Memory B cell (primary cell): ENCODE measurements around the gene NXPH2.
A peak's percentile ranks its signal among the peaks of the same experiment; 100 is the strongest.

Experiments
- ATAC-seq: fragments of 150-1000 bp; cut with Tn5 transposase; 2 replicates; pipeline ENCODE4 v1.10.0; 2021; ENCODE audit warnings: low read depth, mild to moderate bottlenecking, moderate library complexity
- DNase-seq, 2 donors: peaks; one replicate each; pipeline ENCODE4 v3.0.0; 2022; ENCODE audit warnings: low spot score in 2 of 2
- H3K27ac Mint-ChIP-seq: one replicate; pipeline ENCODE4 v1.8.0; 2022; ENCODE audit warnings: mild to moderate bottlenecking, moderate library complexity, mixed read lengths
- H3K27me3 Mint-ChIP-seq: one replicate; pipeline ENCODE4 v1.8.0; 2022; ENCODE audit warnings: mixed read lengths
- H3K36me3 Mint-ChIP-seq: one replicate; pipeline ENCODE4 v1.8.0; 2022; ENCODE audit warnings: mild to moderate bottlenecking, mixed read lengths
- H3K4me1 Mint-ChIP-seq: one replicate; pipeline ENCODE4 v1.8.0; 2022; ENCODE audit warnings: mixed read lengths
- H3K4me3 Mint-ChIP-seq: one replicate; pipeline ENCODE4 v1.8.0; 2022; ENCODE audit warnings: mild to moderate bottlenecking, moderate library complexity, mixed read lengths
- H3K9me3 Mint-ChIP-seq: one replicate; pipeline ENCODE4 v1.8.0; 2022; ENCODE audit warnings: mixed read lengths

The NXPH2 gene

DNA sequence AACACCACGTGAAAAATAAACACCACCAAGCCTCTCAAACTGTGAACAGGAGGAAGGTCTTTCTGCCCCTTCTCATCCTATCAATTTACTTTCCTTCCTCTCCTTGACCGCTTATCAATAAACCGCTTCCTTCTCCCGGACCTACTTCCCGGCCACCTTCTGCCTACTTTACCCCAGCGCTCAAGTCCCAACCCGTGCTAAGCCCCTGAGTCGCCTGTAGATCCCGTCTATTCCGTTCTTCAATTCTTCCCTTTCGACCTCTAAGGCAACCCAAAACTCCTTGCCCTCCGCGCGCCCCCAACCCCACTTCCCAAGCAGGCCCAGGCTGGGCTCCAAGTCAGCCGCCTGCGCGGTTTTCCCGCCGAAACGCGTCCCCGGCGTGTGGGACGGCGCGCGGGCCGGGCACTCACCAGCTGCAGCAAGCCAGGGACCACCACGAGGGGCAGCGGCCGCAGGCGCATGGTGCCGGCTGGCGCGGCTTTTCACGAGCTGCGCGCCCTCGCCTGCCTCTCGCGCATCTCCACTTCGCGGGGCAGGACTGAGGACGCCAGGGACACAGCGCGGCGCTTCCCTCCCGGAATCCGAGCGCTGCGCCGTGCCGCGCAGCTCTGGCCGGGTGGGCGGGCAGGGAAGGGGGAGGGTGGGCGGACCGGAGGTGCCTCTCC is at the start of gene NXPH2:
TSS of gene NXPH2 (minus strand) at position 610 of the 665 bp plus-strand sequence. CDS start at position 461, 149 bp downstream.
- no peak within 1 kb of the TSS for H3K27ac Mint-ChIP-seq
- no peaks in the 10 kb centered on the region for H3K36me3 Mint-ChIP-seq
- no peak for ATAC-seq
- peaks cover 5% of the 10 kb centered on the region for H3K4me1 Mint-ChIP-seq
- no peaks in the 10 kb centered on the region for H3K9me3 Mint-ChIP-seq
- peaks cover 13% of the 10 kb centered on the region for H3K27me3 Mint-ChIP-seq
- DNase-seq = no peak
- H3K4me3 Mint-ChIP-seq = no peak within 1 kb of the TSS

DNA sequence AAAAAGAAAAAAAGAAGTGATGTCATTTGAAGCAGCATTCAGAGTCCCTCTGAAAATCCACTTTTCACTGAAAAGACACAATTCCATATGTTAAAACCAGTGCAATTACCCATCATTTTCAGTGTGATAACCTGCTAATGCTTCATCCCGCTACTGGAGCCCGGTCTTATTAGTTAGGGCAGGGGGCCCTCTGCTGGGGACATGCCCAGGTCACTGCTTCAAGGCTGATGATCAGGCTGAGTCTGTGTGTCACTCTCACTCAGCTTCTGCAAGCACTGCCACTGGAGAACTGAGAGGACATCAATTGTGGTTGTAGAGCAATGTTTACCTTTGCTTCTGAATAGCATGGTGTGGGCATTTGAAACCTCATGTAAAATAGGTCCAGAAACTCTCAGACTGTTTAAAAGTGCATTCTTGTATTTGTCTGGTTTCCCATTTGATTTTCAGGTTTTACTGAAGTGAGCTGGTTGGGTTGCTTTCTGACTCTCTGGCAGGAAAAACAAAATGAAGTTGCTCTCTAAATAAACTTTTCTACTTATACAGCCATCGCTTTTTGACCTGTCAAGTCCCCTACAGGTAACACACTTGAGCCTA is 49.2 kb upstream of the NXPH2 start:
- H3K36me3 Mint-ChIP-seq = no peaks in the 10 kb centered on the region
- DNase-seq (peak; percentile 9 to 15), ATAC-seq (no peak)
- no peak overlapping the region for H3K27ac Mint-ChIP-seq
- peaks cover 3% of the 10 kb centered on the region for H3K27me3 Mint-ChIP-seq
- no peaks in the 10 kb centered on the region for H3K4me1 Mint-ChIP-seq
- H3K9me3 Mint-ChIP-seq = no peaks in the 10 kb centered on the region
- no peak overlapping the region for H3K4me3 Mint-ChIP-seq

DNA sequence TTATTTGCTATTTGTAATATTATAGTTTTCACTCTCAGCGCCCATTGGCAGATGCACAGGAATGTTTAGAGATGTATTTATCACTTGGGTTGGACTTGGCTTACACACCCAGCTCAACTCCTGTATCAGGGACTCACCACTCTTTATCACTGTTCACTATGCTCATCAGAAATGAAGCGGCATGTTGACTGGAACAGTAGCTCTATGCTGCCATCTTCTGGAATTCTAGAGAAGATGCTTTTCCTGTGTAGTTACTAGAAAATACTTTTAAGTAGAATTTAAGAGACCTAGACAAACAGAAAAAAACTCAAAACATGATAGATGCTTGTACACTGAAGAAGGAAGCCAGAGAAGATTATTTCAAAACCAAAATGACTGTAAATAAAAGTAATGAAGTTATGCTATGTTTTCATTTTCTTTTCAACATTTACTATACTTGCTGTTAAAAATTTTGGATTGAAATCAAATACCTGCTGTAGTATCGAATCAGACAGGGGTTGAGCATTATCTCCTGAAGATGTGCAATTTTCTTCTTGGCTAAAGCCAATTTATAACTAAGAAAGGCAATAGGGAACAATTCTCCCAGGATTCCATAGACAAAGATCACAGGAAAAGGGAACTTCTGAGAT is 47.4 kb upstream of the NXPH2 start:
- H3K9me3 Mint-ChIP-seq = no peaks in the 10 kb centered on the region
- peak; percentile 41 for ATAC-seq
- no peaks in the 10 kb centered on the region for H3K4me1 Mint-ChIP-seq
- no peak overlapping the region for H3K27ac Mint-ChIP-seq
- DNase-seq = peak in 1 of 2 donors; percentile 42
- H3K36me3 Mint-ChIP-seq = no peaks in the 10 kb centered on the region
- H3K4me3 Mint-ChIP-seq = no peak overlapping the region
- H3K27me3 Mint-ChIP-seq = peaks cover 3% of the 10 kb centered on the region

DNA sequence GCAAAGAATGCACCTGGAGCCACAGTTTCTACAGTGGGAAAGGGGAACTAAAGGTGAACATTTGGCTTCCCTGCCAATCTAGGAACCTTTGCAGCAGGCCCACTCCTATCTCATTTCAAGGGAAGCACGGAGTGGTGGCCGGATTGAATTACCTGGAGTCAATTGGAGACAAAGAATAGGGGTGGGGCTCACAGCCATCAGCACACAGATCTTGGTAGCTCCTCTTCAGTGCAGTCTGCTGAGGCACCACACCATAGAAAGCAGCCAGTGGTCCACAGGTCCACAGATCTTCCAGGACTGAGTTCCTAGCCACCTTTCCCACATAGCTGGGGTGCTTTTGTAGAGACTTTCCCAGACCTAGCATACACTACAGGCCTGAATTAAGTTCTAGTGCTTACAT is 43.5 kb upstream of the NXPH2 start:
- H3K27me3 Mint-ChIP-seq = peaks cover 5% of the 10 kb centered on the region
- DNase-seq (no peak), ATAC-seq (no peak)
- no peaks in the 10 kb centered on the region for H3K9me3 Mint-ChIP-seq
- no peaks in the 10 kb centered on the region for H3K36me3 Mint-ChIP-seq
- no peak overlapping the region for H3K27ac Mint-ChIP-seq
- no peaks in the 10 kb centered on the region for H3K4me1 Mint-ChIP-seq
- no peak overlapping the region for H3K4me3 Mint-ChIP-seq

DNA sequence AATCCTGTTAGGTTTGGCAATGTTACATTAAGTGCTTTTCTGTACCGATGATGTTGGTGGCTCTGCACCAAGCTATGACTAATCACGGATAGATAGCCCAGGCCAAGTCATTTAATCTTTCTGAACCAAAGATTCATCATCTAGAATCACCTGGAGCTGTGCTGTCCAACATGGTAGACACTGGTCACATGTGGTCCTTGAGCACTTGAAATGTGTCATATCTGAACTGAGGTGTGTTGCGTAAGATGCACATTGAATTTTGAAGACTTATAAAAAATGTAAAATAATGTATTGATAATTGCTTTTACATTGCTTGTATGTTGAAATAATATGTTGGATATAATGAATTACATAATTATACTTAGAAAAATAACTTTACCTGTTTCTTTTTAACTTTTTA is 39.8 kb upstream of the NXPH2 start:
- H3K27me3 Mint-ChIP-seq = peaks cover 4% of the 10 kb centered on the region
- no peak for ATAC-seq
- H3K4me3 Mint-ChIP-seq = no peak overlapping the region
- H3K27ac Mint-ChIP-seq = no peak overlapping the region
- H3K36me3 Mint-ChIP-seq = no peaks in the 10 kb centered on the region
- no peak for DNase-seq
- H3K4me1 Mint-ChIP-seq = no peaks in the 10 kb centered on the region
- no peaks in the 10 kb centered on the region for H3K9me3 Mint-ChIP-seq

DNA sequence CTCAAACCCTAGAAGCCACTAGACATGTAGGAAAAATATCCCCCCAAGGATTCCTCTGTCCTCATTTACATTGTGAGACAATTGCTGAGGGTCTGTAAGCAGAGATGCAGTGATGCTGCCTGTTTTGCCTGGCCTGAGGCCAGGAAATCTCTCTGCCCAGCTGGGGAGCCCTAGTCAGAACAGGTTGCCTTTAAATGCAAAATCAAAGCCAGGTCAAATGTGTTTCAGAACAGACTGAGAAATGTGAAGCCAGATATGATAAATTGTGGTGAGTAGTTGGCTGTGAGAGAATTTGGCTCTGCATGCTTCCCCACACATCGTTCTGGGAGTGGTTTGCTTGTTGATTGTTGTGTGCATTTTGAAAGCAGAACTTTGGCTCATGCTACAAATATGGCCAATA is 38.4 kb upstream of the NXPH2 start:
- H3K27me3 Mint-ChIP-seq = peaks cover 4% of the 10 kb centered on the region
- no peak overlapping the region for H3K27ac Mint-ChIP-seq
- H3K4me3 Mint-ChIP-seq = no peak overlapping the region
- H3K9me3 Mint-ChIP-seq = no peaks in the 10 kb centered on the region
- no peaks in the 10 kb centered on the region for H3K36me3 Mint-ChIP-seq
- DNase-seq (no peak), ATAC-seq (no peak)
- no peaks in the 10 kb centered on the region for H3K4me1 Mint-ChIP-seq

DNA sequence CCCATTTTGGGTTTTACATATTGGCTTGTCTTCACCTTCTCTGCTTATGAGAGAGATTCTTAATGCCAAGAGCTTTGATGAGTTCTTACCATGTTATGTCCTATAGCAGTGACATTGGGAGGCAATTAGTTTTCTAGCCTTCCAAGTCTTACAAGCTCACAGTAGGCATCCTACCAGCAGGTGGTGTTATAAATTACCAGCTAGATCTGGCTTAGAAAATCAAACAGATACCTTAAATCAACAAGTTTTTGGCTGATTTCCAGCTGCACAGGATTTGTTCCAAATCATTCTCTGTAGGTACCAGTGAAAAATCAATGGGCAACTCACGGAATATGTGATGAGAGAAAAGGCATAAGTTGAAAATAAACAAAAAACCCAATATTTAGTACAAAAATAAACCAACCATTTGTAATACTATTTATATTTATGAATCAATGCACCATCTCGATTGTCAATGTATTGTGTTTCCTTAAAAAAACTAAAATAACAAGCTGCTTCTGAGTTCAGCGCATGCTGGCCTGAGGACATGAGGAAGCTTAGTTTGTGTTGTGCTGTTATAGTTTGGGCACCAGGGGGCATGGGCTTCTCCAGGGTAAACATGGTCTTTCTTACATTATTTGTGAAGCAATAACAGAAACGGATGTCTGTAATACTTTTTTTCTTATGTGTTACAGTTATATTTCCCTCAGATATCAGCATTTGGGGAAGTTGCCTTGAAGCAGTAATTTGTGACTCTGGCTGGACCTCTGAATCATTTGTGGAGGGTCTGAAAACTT is 34.1 kb upstream of the NXPH2 start:
- Mint-ChIP-seq H3K4me1 (no peaks in the 10 kb centered on the region), H3K36me3 (no peaks in the 10 kb centered on the region), H3K27ac (no peak overlapping the region), H3K4me3 (no peak overlapping the region), H3K9me3 (no peaks in the 10 kb centered on the region), H3K27me3 (peaks cover 3% of the 10 kb centered on the region)
- DNase-seq (no peak), ATAC-seq (no peak)

DNA sequence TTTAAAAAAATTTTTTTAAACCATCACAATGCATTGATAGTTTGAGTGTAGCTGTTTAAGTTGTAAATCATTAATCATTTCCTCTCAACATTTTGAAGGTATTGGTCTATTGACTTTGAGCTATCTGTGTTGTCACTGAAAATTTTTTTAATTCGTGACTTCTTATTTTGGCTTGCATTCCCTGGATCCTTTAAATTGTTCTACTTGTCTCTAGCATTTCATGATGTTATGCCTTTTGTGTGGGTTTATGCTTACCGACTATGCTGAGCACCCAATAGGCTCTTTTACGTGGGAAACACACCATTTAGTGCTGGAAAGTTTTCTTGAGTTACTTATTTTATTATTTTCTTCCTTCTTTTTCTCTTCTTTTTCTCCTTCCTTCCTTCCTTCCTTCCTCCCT is 31.2 kb upstream of the NXPH2 start:
- Mint-ChIP-seq H3K27me3 (peaks cover 3% of the 10 kb centered on the region), H3K4me1 (no peaks in the 10 kb centered on the region), H3K9me3 (no peaks in the 10 kb centered on the region), H3K4me3 (no peak overlapping the region), H3K27ac (no peak overlapping the region), H3K36me3 (no peaks in the 10 kb centered on the region)
- no peak for DNase-seq
- ATAC-seq = no peak

DNA sequence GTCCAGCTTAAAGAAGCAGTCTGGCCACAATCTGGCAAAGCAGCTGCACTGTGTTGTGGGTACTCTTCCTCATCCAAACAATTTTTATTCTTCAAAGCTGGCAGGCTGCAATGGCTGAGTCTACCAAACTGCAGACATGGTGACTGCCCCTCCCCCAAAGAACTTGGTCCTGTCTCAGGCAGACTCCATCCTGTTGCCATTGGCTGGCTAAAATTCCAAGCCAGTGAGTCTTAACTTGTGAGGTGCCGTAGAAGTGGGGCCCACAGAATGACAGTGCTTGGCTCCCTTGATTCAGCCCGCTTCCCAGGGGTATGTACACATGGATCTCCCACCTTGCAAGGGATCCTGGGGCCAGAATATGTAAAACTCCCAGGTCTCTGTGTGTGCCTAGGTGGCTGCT is 14.5 kb upstream of the NXPH2 start:
- H3K27ac Mint-ChIP-seq = no peak overlapping the region
- no peaks in the 10 kb centered on the region for H3K36me3 Mint-ChIP-seq
- peaks cover 5% of the 10 kb centered on the region for H3K27me3 Mint-ChIP-seq
- ATAC-seq (no peak), DNase-seq (no peak)
- no peak overlapping the region for H3K4me3 Mint-ChIP-seq
- peaks cover 5% of the 10 kb centered on the region for H3K9me3 Mint-ChIP-seq
- no peaks in the 10 kb centered on the region for H3K4me1 Mint-ChIP-seq

DNA sequence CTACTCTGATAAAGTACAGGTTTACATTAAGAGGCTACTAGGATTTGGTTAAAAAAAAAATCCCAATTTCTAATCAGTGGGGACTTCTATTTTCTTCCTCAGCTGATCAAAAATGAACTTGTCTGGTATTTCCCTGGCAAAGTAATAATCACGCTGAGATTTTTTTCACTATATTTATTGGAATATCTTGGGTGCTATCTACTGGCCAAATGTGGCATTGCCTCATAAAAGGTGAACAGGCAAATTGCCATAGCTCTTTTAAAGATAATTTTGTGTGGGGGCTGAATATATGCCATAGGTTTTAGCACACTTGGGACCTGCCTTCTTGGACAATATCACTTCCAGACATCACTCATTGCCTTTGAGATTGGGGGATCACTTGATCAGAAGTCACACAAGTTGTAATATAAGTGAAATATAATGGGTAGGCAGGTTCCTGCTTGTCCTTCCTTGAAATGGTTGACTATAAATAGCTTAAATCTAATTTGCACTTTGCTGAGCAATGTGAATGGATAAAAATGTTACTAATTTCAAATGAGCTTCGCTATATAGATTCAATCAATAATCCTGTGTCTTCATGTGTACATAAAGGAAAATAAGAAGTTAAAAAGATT is 7.0 kb upstream of the NXPH2 start:
- Mint-ChIP-seq H3K27ac (no peak overlapping the region), H3K4me3 (no peak overlapping the region), H3K9me3 (no peaks in the 10 kb centered on the region), H3K36me3 (no peaks in the 10 kb centered on the region), H3K4me1 (no peaks in the 10 kb centered on the region), H3K27me3 (peaks cover 7% of the 10 kb centered on the region)
- no peak for ATAC-seq
- DNase-seq = peak; percentile 29 to 30

DNA sequence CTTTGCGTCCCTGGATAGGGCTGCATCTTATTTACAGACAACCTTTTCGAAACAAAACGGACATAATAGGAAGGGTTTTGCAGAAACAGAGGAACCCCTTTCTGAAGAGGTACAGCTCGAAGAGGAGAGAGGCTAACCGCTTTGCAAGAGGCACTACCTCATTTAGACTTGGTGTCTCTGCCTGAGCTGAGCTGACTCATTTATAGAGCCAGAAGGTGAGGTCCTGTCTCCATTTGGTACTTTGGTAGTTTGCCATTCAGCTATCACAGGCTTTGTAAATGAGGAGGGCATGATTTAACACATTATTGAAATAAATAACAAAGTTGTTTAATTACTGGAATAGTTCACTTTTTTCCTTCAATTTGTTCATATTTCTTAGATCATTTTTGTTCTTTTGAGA is 2.2 kb upstream of the NXPH2 start:
- ATAC-seq (no peak), DNase-seq (no peak)
- H3K4me1 Mint-ChIP-seq = peaks cover 5% of the 10 kb centered on the region
- no peaks in the 10 kb centered on the region for H3K36me3 Mint-ChIP-seq
- no peak overlapping the region for H3K4me3 Mint-ChIP-seq
- H3K27ac Mint-ChIP-seq = no peak overlapping the region
- H3K27me3 Mint-ChIP-seq = peaks cover 13% of the 10 kb centered on the region
- no peaks in the 10 kb centered on the region for H3K9me3 Mint-ChIP-seq

DNA sequence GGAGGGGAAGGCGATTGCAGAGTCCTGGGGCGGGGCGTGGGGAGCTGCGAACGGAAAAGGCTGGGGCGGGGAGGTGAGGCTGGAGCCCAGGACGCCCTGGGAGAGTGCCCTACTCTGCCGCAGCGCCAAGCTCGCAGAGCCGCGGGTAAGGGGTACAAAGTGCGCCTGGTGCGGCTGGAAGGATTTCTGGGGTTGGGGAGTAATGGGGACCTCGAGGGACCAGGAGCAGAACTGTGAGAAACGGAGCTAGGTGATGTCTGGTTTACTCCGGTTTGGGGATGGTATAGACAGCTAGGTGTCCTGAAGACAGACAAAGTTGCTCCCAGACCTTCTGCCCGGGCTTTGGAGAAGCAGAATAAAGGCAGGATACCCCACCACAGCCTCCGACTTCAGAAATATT is 718 bp upstream of the NXPH2 start:
- ATAC-seq = no peak
- no peak for DNase-seq
- no peak overlapping the region for H3K27ac Mint-ChIP-seq
- no peaks in the 10 kb centered on the region for H3K9me3 Mint-ChIP-seq
- H3K36me3 Mint-ChIP-seq = no peaks in the 10 kb centered on the region
- H3K4me1 Mint-ChIP-seq = peaks cover 5% of the 10 kb centered on the region
- peaks cover 13% of the 10 kb centered on the region for H3K27me3 Mint-ChIP-seq
- no peak overlapping the region for H3K4me3 Mint-ChIP-seq

DNA sequence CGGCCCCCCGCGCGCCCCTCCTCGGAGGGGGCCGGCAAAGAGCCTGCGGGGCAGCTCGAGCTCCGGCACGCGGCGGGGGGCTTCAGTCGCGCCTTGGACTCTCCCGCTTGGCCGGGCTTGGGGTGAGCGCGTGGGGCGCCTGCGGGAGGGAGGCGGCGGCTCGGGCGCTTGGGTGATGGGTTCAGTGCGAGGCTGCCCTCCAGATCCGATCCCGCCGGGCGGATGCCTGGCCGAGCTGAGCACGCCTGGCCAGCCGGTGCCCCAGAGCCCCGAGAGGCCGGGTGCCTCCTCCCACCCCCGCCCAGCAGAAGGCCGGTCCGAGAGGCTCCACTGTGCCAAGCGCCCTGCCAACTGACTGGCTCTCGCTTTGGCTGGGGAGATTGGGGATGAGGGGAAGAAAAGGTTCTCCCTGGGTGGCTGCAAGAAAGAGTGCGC is 273 bp upstream of the NXPH2 start:
- Mint-ChIP-seq H3K27ac (no peak overlapping the region), H3K36me3 (no peaks in the 10 kb centered on the region), H3K4me3 (no peak overlapping the region), H3K4me1 (peaks cover 5% of the 10 kb centered on the region), H3K9me3 (no peaks in the 10 kb centered on the region), H3K27me3 (peaks cover 13% of the 10 kb centered on the region)
- no peak for DNase-seq
- no peak for ATAC-seq

DNA sequence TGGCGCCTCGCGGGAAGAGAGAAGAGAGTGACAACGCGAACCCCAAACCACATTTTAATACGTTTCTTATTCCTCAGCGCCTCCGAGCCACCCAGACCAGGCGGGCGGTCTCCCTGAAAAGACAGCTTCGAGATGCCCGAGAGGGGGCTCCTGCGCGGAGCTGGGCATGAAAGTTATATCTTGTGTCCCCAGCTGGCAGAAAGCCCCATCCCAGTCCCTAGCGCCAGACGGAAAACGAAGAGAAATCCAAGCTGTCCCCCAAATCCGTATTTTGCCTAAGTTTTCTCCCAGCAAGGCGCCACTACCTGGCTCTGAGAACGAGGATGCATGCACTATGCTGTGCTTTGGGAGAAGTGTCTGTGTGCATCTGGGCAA is 797 bp downstream of the NXPH2 start:
- ATAC-seq = no peak
- no peak overlapping the region for H3K27ac Mint-ChIP-seq
- peaks cover 5% of the 10 kb centered on the region for H3K4me1 Mint-ChIP-seq
- no peaks in the 10 kb centered on the region for H3K36me3 Mint-ChIP-seq
- no peaks in the 10 kb centered on the region for H3K9me3 Mint-ChIP-seq
- H3K4me3 Mint-ChIP-seq = no peak overlapping the region
- DNase-seq = no peak
- H3K27me3 Mint-ChIP-seq = peaks cover 13% of the 10 kb centered on the region
